SK-N-SH (cell line): ENCODE results near the gene NR6A1. TPM values are rescaled to one million over a fixed set of nuclear protein-coding genes. Genes with fewer than 3 reads are reported as not detected.
A peak's percentile ranks its signal among the peaks of the same experiment; 100 is the strongest.

Experiments
- CTCF ChIA-PET: fragments of 300-600, 350-600 bp; formaldehyde crosslinking; extraction: SDS; loops from one replicate; lab custom pipeline; 2021; lab: Yijun Ruan, JAX
- POLR2A ChIA-PET: fragments of 350-600 bp; sonication (Branson Sonifier 250); formaldehyde crosslinking; extraction: SDS; loops from one replicate; lab custom pipeline; 2020; ENCODE audit warnings: antibody characterized with exemption, inconsistent platforms; lab: Yijun Ruan, JAX
- DNase-seq: peaks from one replicate; pipeline ENCODE4 v3.0.0; 2012
- H2AFZ ChIP-seq: fragments of 200-600 bp; sonication (generic); 2 replicates; pipeline ENCODE4 v1.8.1; 2016; ENCODE audit warnings: antibody characterized with exemption, mild to moderate bottlenecking, low read depth
- H3F3A ChIP-seq: fragments of 200-600 bp; sonication (generic); replicated peaks from 2 replicates; pipeline ENCODE3; 2016; ENCODE audit warnings: antibody characterized with exemption, mild to moderate bottlenecking; ENCODE audit not compliant: insufficient read depth
- H3K27ac ChIP-seq, 2 experiments: fragments of 200-500 bp in 1 of 2; fragments of 200-600 bp in 1 of 2; sonication (Bioruptor generic) in 1 of 2; sonication (generic), shearing (Covaris generic) in 1 of 2; 2 replicates each; pipeline versions ENCODE4 v1.5.1 to v1.6.1; 2014 to 2016; ENCODE audit warnings: low read depth in 2 of 2, inconsistent platforms in 1 of 2, low read length in 1 of 2, mild to moderate bottlenecking in 1 of 2, mixed read lengths in 1 of 2
- H3K27me3 ChIP-seq: fragments of 200-600 bp; sonication (generic), shearing (Covaris generic); 2 replicates; pipeline ENCODE4 v1.6.1; 2016; ENCODE audit warnings: mixed run types; ENCODE audit not compliant: insufficient read depth
- H3K36me3 ChIP-seq, 2 experiments: fragments of 200-500 bp in 1 of 2; fragments of 200-600 bp in 1 of 2; sonication (Bioruptor generic) in 1 of 2; sonication (generic) in 1 of 2; replicated peaks in 1 of 2; 2 replicates each; pipeline versions ENCODE3 to v1.5.1; 2014 to 2016; ENCODE audit warnings: low read length in 1 of 2, mild to moderate bottlenecking in 1 of 2; ENCODE audit not compliant: insufficient read depth in 2 of 2, control insufficient read depth in 1 of 2
- H3K4me1 ChIP-seq, 2 experiments: fragments of 200-500 bp in 1 of 2; fragments of 200-600 bp in 1 of 2; sonication (Bioruptor generic) in 1 of 2; sonication (generic), shearing (Covaris generic) in 1 of 2; 2 replicates each; pipeline versions ENCODE4 v1.5.1 to v1.6.1; 2014 to 2016; ENCODE audit warnings: low read depth in 1 of 2, low read length in 1 of 2, mixed run types in 1 of 2; ENCODE audit not compliant: insufficient read depth in 2 of 2, control insufficient read depth in 1 of 2
- H3K4me2 ChIP-seq: fragments of 200-600 bp; sonication (generic), shearing (Covaris generic); 2 replicates; pipeline ENCODE4 v1.6.1; 2017; ENCODE audit warnings: mixed run types
- H3K4me3 ChIP-seq, 2 experiments: fragments of 200-500 bp in 1 of 2; fragments of 200-600 bp in 1 of 2; sonication (Bioruptor generic) in 1 of 2; sonication (generic), shearing (Covaris generic) in 1 of 2; 2 replicates each; pipeline versions ENCODE4 v1.5.1 to v1.8.1; 2014 to 2016; ENCODE audit warnings: low read depth in 2 of 2, inconsistent platforms in 1 of 2, low read length in 1 of 2, mild to moderate bottlenecking in 1 of 2, mixed read lengths in 1 of 2, moderate library complexity in 1 of 2
- H3K79me2 ChIP-seq: fragments of 200-600 bp; sonication (generic); 2 replicates; pipeline ENCODE4 v1.8.1; 2017; ENCODE audit warnings: mild to moderate bottlenecking; ENCODE audit not compliant: insufficient read depth
- H3K9ac ChIP-seq: fragments of 200-600 bp; sonication (generic); 2 replicates; pipeline ENCODE4 v1.6.1; 2017; ENCODE audit warnings: mixed run types
- H3K9me2 ChIP-seq: fragments of 200-600 bp; sonication (generic); 2 replicates; pipeline ENCODE4 v1.6.1; 2017; ENCODE audit warnings: mixed run types
- H3K9me3 ChIP-seq: fragments of 200-600 bp; sonication (generic); 2 replicates; pipeline ENCODE4 v1.6.1; 2017; ENCODE audit warnings: mixed run types, mild to moderate bottlenecking, moderate library complexity
- H4K20me1 ChIP-seq: fragments of 200-600 bp; sonication (generic); 2 replicates; pipeline ENCODE4 v1.6.1; 2017; ENCODE audit warnings: mild to moderate bottlenecking, mixed run types; ENCODE audit not compliant: insufficient read depth
- CHD2 ChIP-seq: fragments of 150-350 bp; IDR thresholded peaks from 2 replicates; pipeline ENCODE4 v1.6.1; 2018; ENCODE audit warnings: low read length; ENCODE audit not compliant: partially characterized antibody
- FOSL2 ChIP-seq: IDR thresholded peaks from 2 replicates; pipeline ENCODE4 v1.4.0; 2012; ENCODE audit warnings: low read depth, mild to moderate bottlenecking, moderate library complexity, borderline replicate concordance
- FOXJ3 ChIP-seq: sonication (generic); formaldehyde crosslinking; IDR thresholded peaks from 2 replicates; pipeline ENCODE4 v1.5.1; 2020; ENCODE audit warnings: mild to moderate bottlenecking, missing genetic modification reagents
- FOXM1 ChIP-seq: IDR thresholded peaks from 2 replicates; pipeline ENCODE4 v1.4.0; 2012; ENCODE audit warnings: low read depth, mild to moderate bottlenecking
- GATA2 ChIP-seq: sonication (generic); formaldehyde crosslinking; IDR thresholded peaks from 2 replicates; pipeline ENCODE4 v1.5.0; 2020; ENCODE audit warnings: mild to moderate bottlenecking, missing genetic modification reagents
- JUND ChIP-seq: IDR thresholded peaks from 2 replicates; pipeline ENCODE4 v1.4.0; 2012
- MEF2A ChIP-seq: IDR thresholded peaks from 2 replicates; pipeline ENCODE4 v1.4.0; 2012; ENCODE audit warnings: low read depth, borderline replicate concordance
- RAD21 ChIP-seq: IDR thresholded peaks from 2 replicates; pipeline ENCODE4 v1.6.1; 2012; ENCODE audit warnings: mild to moderate bottlenecking, low read length
- RXRA ChIP-seq: IDR thresholded peaks from 2 replicates; pipeline ENCODE4 v1.4.0; 2012; ENCODE audit warnings: low read depth, mild to moderate bottlenecking, borderline replicate concordance
- SIN3A ChIP-seq: IDR thresholded peaks from 2 replicates; pipeline ENCODE4 v1.6.1; 2012; ENCODE audit warnings: low read depth, mild to moderate bottlenecking, low read length, moderate library complexity, borderline replicate concordance
- TAF1 ChIP-seq: IDR thresholded peaks from 2 replicates; pipeline ENCODE4 v1.6.1; 2012; ENCODE audit warnings: low read depth, mild to moderate bottlenecking, low read length, moderate library complexity, borderline replicate concordance
- TCF12 ChIP-seq: IDR thresholded peaks from 2 replicates; pipeline ENCODE4 v1.4.0; 2012
- TEAD4 ChIP-seq: IDR thresholded peaks from 2 replicates; pipeline ENCODE4 v1.4.0; 2012; ENCODE audit warnings: mild to moderate bottlenecking, borderline replicate concordance; ENCODE audit not compliant: insufficient read depth
- WGBS: methylation state at CpG from one replicate; pipeline ENCODE4 v1.1.6; 2017; ENCODE audit warnings: low lambda C conversion rate; 5-methylcytosine and 5-hydroxymethylcytosine counted together
- polyA plus RNA-seq, 3 experiments: library from polyadenylated mRNA; depleted of rRNA; stranded (reverse); fragments of >200 nt; gene quantifications; 2 replicates each; pipeline ENCODE4 v1.2.3, GENCODE V29; 2012
- TF ChIP-seq, protein P1 (sequence below): fragments of 150-350 bp; IDR thresholded peaks from 2 replicates; pipeline ENCODE4 v1.6.1; 2016; ENCODE audit warnings: mild to moderate bottlenecking, low read depth, low read length
- TF ChIP-seq, protein P2 (sequence below): IDR thresholded peaks from 2 replicates; pipeline ENCODE4 v1.6.1; 2012; ENCODE audit warnings: mild to moderate bottlenecking, low read depth, low read length, moderate library complexity
- TF ChIP-seq, protein P3 (sequence below): fragments of 150-350 bp; IDR thresholded peaks from 2 replicates; pipeline ENCODE4 v1.6.1; 2017; ENCODE audit warnings: antibody characterized with exemption, low read length, low read depth, borderline replicate concordance
- TF ChIP-seq, protein P4 (sequence below): IDR thresholded peaks from 2 replicates; pipeline ENCODE4; 2012

NR6A1 gene
- polyA plus RNA-seq, 1 of the 3 experiments (the other 2 are of a cell fraction) = 1.2 TPM

DNA sequence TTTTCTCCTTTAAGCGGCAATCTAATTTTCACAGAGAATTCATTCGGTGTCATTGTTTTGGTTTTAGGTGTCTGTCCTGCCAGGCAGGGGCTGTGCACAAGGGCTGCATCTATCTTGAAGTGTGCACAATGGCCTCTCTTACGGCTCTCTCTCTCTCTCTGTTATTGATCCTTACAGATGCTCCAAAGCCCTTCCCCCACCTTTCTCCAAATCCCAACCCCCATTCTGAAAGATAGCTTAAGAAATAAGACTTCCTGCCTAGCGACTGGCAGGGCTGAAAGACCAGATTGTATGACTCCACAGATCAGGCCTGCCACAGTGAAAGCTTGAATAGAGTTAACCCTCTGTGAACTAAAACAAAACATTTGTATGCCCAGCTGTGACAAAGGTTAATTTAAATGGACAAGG, 177.5 kb downstream of the NR6A1 start:
- 71% methylated on average over 4 of the region's 4 CpGs for WGBS

More for the DNA sequence above, 177.5 kb downstream of the NR6A1 start:
- Histone ChIP-seq H3K79me2 (no peaks in the 10 kb centered on the region), H4K20me1 (no peaks in the 10 kb centered on the region), H2AFZ (peak overlapping the region; percentile 19; the same call in 1 of the 2 replicates), H3K27me3 (no peaks in the 10 kb centered on the region), H3F3A (peaks cover 5% of the 10 kb centered on the region), H3K9ac (no peak overlapping the region), H3K9me2 (no peaks in the 10 kb centered on the region), H3K36me3 (no peaks in the 10 kb centered on the region), H3K4me2 (peak overlapping the region; percentile 51; the same call in 1 of the 2 replicates), H3K4me3 (no peak overlapping the region), H3K9me3 (no peaks in the 10 kb centered on the region), H3K27ac (no peak overlapping the region), H3K4me1 (peaks cover 8 to 19% of the 10 kb centered on the region in 2 experiments; a peak in 3 of 4 replicates)
- ChIA-PET POLR2A (no interaction called here), CTCF (interaction anchor here (0.6 to 7.2 kb wide), 4 partner anchors 23 to 173 kb away, joined by 3 to 45 read pairs (median 4); no protein-coding TSS in a partner anchor)
- DNase-seq = no peak
- TF ChIP-seq CHD2 = no peak
- no peak for TF ChIP-seq FOSL2
- no peak for TF ChIP-seq FOXJ3 (CRISPR knock-in tag)
- TF ChIP-seq, protein P1, sequence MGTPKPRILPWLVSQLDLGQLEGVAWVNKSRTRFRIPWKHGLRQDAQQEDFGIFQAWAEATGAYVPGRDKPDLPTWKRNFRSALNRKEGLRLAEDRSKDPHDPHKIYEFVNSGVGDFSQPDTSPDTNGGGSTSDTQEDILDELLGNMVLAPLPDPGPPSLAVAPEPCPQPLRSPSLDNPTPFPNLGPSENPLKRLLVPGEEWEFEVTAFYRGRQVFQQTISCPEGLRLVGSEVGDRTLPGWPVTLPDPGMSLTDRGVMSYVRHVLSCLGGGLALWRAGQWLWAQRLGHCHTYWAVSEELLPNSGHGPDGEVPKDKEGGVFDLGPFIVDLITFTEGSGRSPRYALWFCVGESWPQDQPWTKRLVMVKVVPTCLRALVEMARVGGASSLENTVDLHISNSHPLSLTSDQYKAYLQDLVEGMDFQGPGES = no peak
- no peak for TF ChIP-seq FOXM1
- TF ChIP-seq TAF1 = no peak
- TF ChIP-seq JUND = no peak
- TF ChIP-seq RXRA = no peak
- no peak for TF ChIP-seq MEF2A
- TF ChIP-seq, protein P2, sequence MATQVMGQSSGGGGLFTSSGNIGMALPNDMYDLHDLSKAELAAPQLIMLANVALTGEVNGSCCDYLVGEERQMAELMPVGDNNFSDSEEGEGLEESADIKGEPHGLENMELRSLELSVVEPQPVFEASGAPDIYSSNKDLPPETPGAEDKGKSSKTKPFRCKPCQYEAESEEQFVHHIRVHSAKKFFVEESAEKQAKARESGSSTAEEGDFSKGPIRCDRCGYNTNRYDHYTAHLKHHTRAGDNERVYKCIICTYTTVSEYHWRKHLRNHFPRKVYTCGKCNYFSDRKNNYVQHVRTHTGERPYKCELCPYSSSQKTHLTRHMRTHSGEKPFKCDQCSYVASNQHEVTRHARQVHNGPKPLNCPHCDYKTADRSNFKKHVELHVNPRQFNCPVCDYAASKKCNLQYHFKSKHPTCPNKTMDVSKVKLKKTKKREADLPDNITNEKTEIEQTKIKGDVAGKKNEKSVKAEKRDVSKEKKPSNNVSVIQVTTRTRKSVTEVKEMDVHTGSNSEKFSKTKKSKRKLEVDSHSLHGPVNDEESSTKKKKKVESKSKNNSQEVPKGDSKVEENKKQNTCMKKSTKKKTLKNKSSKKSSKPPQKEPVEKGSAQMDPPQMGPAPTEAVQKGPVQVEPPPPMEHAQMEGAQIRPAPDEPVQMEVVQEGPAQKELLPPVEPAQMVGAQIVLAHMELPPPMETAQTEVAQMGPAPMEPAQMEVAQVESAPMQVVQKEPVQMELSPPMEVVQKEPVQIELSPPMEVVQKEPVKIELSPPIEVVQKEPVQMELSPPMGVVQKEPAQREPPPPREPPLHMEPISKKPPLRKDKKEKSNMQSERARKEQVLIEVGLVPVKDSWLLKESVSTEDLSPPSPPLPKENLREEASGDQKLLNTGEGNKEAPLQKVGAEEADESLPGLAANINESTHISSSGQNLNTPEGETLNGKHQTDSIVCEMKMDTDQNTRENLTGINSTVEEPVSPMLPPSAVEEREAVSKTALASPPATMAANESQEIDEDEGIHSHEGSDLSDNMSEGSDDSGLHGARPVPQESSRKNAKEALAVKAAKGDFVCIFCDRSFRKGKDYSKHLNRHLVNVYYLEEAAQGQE = no peak
- TF ChIP-seq, protein P3, sequence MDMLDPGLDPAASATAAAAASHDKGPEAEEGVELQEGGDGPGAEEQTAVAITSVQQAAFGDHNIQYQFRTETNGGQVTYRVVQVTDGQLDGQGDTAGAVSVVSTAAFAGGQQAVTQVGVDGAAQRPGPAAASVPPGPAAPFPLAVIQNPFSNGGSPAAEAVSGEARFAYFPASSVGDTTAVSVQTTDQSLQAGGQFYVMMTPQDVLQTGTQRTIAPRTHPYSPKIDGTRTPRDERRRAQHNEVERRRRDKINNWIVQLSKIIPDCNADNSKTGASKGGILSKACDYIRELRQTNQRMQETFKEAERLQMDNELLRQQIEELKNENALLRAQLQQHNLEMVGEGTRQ = no peak
- TF ChIP-seq GATA2 (CRISPR knock-in tag) = no peak
- TF ChIP-seq, protein P4, sequence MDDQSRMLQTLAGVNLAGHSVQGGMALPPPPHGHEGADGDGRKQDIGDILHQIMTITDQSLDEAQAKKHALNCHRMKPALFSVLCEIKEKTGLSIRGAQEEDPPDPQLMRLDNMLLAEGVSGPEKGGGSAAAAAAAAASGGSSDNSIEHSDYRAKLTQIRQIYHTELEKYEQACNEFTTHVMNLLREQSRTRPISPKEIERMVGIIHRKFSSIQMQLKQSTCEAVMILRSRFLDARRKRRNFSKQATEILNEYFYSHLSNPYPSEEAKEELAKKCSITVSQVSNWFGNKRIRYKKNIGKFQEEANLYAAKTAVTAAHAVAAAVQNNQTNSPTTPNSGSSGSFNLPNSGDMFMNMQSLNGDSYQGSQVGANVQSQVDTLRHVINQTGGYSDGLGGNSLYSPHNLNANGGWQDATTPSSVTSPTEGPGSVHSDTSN = no peak
- TF ChIP-seq RAD21 = no peak
- no peak for TF ChIP-seq SIN3A
- no peak for TF ChIP-seq TCF12
- TF ChIP-seq TEAD4 = no peak
